ENCODE measurements around the gene PRKCA.
"Not testable (repeated sequence)": the region's sequence is repeated elsewhere in the genome, so short reads cannot be mapped to it uniquely, and the experiment has no call there.

PRKCA gene

DNA sequence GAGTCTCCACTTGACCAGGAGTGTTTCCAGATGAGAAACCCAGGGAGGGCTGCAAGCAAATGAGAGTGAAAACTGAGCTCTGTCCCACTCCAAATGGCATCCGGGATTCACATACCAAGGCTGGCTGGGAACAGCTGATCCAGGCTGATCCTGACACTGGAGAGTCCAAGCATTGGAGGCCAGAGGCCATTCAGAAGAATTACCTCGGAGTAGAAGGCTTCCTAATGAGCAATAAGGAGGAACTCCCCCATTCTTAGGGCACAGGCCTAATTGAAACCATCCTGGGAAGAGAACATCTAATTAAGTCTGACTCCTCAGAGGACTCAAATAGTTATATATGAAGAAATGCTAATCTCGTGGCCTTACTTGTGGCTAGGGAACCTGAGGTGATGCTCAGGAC lies 142.8 kb downstream of the PRKCA start:
- DNase-seq, result no peak

DNA sequence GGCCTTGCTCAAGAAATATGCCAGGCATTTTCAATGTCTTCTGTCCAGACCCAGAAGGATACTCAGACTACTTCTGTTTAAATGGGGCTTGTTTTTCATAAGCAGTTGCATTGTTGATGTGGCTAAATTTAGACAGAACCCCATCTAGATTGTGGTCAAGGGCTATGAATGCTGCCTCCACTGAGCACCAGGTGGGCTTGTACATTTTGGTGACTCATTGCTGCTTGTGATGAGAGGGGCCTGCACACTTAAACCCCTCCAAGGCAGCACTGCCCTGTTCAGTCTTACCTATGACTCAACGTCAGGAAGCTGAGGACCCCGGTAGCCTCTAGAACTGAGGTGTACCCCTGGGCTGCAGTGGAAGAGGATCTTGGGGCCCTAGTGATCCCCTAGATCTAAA lies 144.0 kb downstream of the PRKCA start:
- no peak for DNase-seq

DNA sequence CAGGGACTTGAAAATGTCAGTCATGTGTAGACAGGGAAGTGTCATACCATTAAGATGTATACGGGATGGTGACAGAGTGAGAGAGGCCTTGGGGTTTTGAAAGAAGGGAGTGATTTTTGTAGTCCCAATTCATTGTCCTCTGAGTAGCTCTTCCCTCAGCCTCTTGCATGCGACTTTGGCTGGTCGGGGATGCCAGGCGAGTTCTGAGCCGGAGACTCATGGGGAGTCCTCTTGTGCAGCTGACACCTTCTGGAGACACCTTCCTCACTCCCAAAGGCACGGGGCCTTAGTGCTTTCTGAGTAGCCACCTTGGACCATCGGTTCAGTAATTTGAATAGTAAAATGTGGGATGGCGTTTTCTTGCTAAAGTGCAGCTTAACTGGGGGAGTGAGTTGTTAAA lies 144.7 kb downstream of the PRKCA start:
- DNase-seq, result no peak

DNA sequence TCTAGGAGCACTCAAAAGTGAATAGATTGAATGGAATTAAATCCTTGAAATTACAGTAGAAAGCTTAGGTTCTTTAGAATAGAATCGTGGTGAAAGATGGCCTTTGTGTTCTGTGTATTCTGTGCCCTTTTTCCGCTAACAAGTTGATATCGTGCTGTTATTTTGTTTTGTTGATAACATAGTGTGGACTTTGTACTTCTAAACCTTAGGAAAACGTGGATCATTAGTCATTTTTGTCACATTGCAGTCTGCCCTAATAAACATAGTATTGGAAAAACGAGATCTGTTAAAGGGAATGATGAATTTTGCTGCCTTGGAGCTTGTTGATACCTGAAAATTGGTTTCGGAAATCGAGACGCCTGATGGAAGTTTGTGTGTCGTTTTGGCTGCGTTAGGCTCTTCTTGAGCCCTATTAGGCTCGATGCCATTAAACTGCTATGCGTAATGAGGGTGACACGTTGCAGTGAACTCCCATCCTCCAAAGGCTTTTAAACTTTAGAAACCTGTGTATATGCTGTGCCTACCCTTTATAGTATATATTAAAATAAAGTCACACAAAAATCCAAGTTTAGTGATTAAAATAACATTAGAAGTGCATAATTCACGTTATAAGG lies 145.7 kb downstream of the PRKCA start:
- DNase-seq, result no peak

DNA sequence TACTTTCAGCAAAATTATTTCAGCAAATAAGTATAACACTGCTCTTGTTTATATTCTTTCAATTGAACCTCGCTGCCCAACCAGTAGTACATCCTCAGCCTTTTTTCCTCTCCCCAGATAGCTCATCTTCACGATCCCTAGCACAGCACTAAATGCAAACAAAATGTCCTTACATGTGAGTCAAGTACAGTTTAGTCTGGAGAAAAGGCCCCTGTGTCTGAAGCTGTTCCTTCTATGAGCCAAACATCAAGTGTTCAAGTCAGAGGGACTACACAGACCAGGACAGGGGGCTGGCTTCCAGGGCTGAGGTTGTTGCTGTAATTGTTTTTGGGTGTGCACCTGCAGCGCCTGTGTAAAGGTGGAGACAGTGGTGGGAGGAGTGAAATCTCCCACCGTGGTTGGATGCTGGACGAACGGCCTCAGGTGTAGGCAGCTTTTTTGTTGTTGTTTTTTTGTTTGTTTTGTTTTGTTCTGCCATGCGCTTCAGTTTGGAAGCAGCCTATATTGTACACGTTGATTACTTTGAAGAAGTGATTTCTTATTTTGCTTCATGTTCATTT lies 147.1 kb downstream of the PRKCA start:
- DNase-seq, result no peak

DNA sequence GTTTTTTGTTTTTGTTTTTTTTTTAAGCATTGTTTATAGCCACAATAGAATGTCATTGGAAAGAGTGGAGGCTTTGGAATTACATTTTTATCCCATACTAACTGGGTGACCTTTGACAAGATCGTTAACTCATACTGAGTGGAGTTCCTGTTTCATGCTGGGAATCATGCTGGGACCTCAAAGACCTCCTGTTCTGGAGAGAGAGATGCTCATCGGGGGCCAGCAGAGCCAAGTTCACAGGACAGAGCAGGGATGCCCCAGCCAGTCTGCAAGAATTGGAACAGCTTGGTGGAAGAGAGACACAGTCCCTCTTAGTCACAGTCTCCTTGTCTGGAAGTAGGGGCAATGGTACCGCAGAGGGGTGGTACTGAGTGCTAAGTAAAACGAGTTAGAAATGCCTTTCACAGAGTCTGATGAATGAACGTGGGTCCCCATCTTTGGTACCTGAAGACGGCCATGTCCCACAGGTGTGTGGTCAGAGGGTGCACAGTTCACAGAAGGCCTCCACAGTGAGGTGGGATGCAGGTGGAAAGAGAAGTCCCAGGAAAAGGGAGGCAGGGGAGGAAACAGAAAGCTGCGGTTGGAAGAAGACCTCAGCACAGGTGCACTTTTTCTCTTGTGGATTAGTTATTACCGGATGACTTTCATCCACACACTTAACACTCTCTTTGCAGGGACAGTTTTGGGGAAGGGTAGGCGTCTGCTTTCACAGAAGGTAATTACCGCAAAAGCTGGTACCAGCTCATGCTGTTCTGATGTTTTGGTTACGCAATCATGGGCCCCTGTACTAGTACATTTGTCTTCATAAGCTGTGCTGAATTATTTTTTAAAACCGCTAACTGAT lies 147.8 kb downstream of the PRKCA start:
- DNase-seq, result no peak

DNA sequence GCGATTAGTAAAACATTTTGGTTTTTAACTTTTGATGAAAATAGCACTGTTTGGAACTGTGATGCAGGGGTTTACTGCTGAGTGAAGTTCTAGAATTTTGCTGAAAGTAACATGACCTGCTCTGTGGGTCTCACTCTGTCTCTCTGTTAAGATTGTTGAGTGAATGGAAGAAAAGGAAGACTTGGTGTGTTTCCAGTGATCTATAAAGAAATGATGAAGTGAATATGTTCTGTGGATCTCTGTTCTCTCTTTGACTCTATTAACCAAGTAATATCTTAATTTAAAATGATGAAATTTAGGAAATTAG lies 148.4 kb downstream of the PRKCA start:
- DNase-seq, result no peak

DNA sequence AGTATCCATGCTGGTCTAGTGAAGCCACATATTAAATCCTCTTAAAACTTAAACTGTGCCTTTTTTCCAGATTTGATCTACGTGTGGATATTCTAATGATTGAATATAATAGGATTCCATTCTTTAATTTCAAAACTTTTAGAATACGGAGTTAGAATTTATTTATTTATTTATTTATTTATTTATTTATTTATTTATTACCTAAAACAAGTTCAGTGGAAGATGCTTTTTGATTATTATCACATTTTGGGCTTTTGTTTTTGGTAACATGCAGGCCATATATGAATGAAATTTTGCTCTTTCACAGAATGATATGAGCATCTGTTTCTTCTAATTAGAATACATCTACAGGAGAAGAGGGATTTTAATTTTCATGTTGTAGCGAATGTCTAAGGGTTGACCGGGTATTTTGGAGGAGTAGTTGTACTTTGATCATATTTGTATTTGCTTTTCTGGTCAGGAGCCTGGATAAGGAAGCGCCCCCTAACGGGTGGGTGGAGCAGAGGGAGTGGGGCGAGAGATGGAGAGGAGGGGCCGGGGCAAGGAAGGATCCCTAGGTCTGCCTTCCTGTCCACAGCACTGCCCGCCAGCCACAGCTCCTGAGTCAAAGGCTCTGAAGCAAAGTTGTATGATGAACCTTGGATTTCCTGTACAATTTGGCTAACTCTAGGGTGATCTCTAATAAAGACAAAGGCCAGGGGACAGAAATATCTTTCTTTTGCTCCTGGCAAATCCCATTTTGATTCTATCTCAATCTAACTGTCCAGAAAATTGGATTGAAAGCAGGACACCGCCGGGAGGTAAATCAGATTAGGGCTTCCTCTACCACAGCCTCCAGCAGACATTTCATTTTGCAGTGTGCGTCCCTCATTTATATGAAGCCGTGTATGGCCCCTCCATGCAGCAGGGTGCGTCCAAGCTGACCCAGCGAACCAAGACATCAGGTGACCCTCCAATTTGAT lies 149.1 kb downstream of the PRKCA start:
- no peak for DNase-seq

DNA sequence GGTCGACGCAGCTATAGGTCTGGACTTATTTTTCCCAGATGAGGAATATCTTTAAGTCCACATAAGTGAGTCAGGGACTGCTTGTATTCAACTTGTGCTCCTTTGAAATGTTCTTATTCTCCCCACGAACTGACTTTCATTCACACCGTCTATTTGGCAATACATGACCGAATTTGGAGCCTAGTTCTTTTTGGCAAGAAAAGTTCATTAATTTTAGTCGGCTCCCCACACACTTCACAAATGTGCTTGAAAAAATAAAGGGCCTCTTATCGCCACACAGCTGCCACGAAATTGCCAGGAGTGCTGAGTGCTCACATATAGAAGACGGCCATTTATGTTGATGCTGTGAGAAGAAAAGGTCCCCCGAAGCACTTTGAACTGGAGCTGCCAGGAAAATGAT lies 152.6 kb downstream of the PRKCA start:
- no peak for DNase-seq

DNA sequence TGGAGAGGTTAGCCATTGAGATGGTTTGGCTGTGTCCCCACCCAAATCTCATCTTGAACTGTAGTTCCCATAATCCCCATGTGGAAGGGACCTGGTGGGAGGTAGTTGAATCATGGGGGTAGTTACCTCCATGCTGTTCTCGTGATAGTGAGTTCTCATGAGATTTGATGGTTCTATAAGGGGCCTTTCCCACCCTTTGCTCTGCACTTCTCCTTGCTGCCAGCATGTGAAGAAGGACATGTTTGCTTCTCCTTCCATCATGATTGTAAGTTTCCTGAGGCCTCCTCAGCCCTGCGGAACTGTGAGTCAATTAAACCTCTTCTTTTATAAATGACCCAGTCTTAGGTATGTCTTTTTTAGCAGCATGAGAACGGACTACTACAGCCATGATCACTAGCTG lies 155.1 kb downstream of the PRKCA start:
- not testable (repeated sequence) for DNase-seq

DNA sequence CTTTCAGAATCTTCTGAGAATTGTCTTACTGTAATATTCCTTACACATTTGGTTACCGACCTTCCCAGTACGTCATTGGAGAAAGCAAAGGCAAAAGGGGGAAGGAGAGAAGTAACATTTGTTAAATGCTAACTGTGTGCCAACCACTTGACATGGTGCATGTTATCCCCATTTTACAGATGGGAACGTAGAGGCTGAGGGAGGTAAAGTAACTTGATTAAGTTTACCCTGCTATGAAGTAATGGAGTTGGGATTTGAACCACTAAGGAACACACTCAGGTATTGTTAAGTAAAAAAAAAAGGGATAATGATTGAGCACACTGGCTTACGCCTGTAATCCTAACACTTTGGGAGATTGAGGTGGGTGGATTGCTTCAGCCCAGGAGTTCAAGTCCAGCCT lies 156.4 kb downstream of the PRKCA start:
- DNase-seq, result no peak

DNA sequence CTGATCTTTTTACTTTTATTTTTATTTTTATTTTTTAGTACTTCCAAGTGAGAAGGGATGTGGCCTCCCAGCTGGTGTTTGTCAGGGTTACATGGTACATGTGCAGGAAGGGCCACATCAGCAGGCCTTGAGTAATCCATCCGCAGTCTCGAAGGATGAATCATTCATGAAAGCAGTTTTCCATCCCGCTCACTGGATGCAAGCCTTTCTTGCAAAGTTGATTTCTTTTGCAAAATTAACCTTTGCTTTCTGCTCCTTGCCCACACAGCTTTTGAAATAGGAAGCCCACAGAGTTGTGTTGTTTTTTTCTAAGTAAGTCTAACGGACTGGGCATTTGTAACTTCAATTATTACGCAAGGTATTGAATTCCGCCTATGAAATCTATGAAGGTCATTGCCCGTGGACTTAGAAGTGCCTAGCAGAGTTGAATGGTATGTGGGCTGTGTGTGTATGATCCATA lies 157.4 kb downstream of the PRKCA start:
- DNase-seq, result peak; percentile 97

DNA sequence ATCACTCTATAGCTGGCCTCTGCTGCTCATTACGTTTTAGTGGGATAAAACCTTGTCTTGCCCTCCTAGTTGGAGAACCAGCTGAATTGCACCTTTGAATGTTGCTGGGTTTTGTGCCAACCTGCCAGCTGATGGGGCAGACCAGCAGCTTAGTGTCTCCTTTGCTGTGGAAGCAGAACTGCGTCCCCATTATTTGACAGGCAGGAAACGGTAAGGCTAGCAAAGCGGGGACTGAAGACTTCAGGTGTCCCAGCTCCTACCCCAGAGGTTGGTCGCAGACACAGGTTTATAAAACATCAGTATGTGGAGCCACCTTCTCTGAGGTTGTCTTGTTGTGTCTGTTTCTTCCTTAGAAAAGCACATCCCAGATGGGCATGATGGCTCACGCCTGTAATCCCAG lies 158.1 kb downstream of the PRKCA start:
- DNase-seq, result no peak

DNA sequence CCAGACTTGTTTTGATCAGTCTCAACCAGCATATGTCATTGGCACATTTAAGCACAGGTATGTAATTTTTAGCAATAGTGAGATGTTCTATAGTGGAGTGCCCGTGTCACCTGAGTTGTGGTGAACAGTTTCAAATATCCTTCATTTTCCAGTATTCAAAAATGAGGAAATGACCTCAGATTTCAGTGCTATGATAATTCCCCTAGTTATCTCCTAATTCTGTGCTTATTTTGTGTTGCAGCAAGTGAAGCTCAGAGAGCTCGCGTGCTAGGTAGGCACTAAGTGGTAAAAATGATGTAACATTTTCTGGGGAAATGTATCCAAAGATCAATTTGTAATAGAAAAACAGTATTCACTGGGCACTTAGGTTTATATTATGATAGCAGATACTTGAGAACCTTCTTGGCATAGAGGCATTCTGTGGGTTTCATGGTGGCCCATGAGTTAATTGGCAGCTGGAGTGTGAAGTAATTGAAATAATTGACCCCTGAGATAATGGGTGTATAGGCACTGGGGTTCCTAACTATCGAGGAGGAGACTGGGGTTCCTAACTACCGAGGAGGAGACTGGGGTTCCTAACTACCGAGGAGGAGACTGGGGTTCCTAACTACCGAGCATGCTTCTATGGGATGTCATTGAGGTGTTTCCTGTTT lies 159.1 kb downstream of the PRKCA start:
- DNase-seq, result peak; percentile 36

DNA sequence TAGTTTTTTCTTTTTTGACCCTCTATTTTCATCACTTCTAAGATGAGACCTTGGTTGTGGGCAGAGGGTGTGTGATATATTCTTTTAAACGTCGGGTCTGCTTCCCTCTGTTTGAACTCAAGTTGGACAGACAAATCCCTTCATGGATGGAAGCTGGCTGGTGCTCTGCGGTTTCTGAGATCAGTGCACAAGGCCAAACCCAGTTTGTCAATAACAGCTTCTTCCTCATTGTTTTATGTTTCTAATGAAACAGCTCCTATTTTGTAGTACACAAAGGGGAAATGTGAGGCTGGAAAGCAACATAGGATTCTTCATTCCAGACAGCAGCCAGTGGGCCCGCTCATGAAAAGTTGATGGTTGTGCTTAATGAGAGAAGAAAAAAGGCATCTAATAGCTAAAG lies 159.6 kb downstream of the PRKCA start:
- peak; percentile 61 for DNase-seq

DNA sequence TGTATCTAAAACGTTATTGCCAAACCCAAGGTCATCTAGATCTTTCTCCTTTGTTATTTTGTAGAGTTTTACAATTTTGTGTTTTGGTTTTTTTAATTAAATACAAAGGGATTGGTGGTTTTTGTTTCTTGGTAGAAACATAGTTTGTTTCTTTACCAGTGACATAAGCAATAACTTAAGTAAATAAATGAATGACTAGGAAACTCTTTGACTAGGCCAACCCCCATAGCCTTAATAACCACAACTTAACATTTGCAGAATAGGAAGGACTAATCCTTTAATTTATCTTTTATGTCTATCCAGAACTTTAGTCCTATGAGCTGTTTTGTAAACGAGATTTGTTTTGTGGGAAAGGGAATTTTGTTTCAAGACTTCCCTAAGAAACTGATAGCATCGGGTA lies 162.5 kb downstream of the PRKCA start:
- DNase-seq, result no peak

DNA sequence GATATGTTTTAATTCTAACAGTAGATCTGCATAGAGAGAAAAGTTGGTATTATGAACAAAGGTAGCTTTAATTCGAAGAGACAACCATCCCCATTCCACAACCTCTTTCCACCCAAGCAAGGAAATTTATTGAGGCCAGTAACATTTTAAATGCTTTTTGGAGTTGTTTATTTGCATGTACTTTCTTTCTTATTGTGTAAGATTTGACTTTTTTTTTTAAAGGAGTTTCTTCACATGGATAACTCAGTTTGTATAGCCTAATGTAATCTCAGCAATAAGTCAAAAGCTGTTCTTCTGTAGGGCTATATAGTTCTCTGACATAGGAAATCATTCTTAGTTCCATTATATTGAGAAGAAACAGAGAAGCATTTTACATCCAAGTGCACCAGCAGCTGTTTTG lies 163.3 kb downstream of the PRKCA start:
- no peak for DNase-seq

DNA sequence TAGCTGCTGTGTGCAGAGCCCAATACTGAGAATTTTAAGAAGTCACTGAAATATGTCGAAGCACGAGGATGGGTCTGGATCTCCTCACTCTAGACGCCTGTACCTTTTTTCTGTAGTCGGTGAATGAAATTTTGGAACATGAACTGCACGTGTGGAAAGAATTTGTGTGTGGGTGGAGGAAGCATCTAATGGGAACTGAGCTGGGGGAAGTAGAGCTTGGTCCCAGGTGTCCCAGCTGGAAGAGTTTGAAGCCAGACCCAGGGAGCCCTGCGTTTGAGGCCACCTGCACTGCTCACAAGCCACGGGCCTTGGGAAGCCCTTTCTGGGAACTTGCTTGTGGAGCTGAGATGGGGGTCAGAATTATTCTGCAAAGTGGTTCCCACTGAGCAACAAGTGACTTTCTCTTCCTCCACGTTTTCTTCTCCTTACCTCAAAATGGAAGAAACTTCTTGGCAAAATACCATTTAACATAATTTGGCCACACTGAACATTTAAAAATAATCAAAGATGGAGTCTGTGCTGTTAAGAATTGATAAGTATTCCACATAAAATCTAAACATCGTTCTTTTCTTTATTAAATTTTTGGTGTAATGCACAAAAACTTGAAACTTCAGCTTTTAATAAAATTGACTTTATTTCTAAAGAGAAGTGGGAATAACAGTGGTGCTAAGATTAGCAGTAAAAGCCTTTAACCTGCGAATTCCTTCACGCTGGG lies 163.8 kb downstream of the PRKCA start:
- DNase-seq, result no peak

DNA sequence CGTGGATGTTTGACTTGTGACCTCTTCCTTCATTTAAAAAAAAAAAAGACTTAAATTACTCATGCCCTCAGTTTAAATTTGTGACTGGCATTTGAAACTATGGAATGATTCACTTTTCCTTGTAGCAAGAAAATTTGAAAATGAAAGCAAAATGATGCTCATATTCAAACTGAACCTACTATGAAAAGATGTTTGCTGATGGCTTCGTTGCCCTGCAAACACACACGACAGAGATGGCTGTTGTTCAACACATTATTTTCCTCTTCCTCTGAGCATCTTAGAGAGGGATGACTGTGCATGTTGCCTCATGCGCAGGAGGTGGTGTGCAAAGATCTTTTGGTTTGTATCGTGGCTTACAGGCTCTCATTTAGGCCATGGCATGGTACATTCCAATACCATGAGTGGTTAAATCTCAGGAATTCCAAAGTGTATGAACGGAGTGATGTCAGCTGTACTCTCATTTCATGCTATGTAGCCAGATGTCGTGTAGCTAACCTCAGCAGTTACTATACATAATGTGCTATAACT lies 164.5 kb downstream of the PRKCA start:
- peak; percentile 91 for DNase-seq

DNA sequence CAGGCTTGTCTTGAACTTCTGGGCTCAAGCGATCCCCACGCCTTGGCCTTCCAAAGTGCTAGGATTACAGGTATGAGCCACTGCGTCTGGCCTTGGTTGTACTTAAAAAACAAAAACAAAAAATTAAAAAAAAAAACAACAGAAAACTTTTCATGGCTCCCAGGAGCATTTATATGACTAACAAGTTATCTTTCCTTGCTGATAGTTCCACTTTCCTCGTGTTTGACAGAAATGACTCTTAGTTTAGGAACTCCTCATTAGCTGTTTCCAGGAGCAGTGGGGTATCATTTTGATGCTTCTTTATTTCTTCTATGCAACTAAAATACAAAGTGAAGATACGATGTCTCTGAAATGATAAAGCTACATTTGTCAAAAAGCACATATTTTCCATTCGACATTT lies 165.4 kb downstream of the PRKCA start:
- no peak for DNase-seq

DNA sequence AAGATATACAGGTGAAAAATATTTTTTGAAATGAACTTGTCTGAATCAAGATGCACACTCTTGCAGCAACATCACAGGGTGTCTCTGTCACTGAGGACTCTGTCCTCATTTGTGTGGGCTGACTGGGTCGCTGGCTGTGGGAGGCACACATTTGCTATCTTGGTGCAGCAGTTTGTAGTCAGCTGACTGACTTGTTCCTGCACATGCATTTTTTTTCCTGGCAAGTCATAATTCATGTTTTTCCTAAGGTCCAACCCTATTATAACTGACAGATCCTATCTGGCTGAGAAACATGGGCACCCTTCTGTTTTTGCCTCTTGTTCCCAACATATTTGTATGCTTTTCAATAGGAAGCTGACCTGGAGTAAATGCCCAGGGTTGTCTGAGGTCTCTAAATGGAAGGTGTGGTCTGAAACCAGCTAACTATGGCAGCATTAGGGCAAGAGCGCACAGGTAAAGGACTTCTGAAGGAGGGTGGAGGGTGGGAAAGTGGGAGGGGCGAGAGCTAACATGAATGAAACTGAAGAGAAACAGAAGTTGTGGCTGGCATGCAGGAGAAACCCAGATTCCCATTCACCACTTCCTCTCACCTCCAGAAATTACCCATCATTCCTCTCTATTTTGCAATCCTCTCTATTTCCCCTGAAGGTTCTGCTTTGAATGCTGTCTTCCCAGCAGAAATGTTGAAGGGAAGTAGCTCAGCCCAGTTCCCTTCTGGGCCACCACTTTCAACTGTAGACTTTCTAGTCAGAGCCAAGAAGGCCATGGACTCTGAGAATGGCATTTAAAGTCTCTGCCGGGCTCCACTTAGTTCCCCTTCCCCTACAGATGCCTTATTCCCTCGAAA lies 166.1 kb downstream of the PRKCA start:
- peak; percentile 94 for DNase-seq
